DMS114 treated with DMSO at 0.1 percent for 48 hours (cell line): Measurements from ENCODE around the gene CCNYL1.

Experiments used
- DNase-seq: peaks from one replicate; lab custom pipeline; 2025; ENCODE audit not compliant: unreplicated experiment; lab: John Stamatoyannopoulos, UW

Gene CCNYL1

GRCh38 chr2:207787017-207787416 is 75.6 kb downstream of the CCNYL1 start:
- no peak for DNase-seq

GRCh38 chr2:207787800-207788199 is 76.4 kb downstream of the CCNYL1 start:
- DNase-seq, result no peak

- no peak for DNase-seq
Measured at GRCh38 chr2:207790898-207791297, 79.5 kb downstream of the CCNYL1 start.

- DNase-seq, result no peak
Measured at GRCh38 chr2:207791579-207792243, 80.3 kb downstream of the CCNYL1 start.

- no peak for DNase-seq
Measured at GRCh38 chr2:207792244-207792785, 80.9 kb downstream of the CCNYL1 start.

GRCh38 chr2:207796585-207797350 is 85.3 kb downstream of the CCNYL1 start:
- no peak for DNase-seq

- DNase-seq, result no peak
Measured at GRCh38 chr2:207801259-207801658, 89.8 kb downstream of the CCNYL1 start.

- no peak for DNase-seq
Measured at GRCh38 chr2:207802650-207803049, 91.2 kb downstream of the CCNYL1 start.
